ENCODE data around the gene ABHD5.

The ABHD5 gene

DNA sequence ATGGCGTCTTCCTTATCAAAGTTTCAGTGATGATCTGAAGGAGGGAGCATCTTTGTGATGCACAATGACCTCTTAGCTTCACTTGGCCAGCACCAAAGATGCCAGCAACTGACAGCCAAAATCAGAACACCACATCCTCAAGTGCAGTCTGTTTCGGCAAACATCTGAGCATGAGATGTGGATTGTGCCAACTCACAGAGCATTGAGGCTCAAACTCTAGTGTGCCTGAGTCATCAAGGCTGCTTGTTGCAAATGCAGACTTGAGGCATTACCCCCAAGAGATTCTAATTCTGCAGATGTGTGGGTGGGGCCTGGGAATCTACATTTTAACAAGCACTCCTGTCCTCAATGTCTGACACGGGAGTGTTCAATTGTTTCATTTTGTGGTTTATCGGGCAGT lies 35.8 kb downstream of the ABHD5 start:
- DNase-seq = no peak

DNA sequence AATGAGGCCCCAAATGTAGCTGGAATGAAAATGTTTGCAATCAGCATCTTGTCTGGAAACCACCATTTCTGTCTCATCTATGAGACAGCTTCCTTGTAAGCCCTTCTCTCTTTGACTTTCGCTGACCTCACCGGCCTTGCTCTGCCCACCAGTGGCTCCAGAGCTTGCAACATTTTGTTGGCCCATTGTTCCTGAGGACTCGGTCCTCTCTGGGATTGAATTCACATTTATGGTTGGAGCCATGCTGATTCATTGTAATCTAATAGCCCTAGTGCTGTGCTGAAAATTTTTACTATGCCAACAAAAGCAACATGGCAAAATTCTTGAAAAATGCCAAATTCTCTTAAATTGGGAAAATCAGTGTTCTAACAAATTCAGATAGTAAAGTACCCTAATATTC lies 37.2 kb downstream of the ABHD5 start:
- DNase-seq = no peak

DNA sequence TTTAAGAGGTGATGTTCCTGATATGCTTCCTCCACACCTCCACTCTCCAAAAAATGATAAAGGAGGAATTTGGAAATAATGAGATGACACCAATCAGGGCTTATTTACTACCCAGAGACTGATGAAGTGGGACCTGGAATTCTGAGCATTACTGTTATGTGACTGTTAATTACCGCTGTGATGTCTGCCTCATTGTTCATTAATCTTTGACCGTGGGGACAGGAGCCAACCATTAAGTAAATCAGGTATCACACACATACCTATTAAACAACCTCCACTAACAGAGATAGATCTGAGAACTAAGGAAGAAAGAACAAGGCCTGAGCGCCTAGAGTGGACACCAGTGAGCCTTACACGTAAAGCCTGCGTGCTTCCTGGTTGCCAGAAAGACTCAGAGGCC lies 37.7 kb downstream of the ABHD5 start:
- no peak for DNase-seq

DNA sequence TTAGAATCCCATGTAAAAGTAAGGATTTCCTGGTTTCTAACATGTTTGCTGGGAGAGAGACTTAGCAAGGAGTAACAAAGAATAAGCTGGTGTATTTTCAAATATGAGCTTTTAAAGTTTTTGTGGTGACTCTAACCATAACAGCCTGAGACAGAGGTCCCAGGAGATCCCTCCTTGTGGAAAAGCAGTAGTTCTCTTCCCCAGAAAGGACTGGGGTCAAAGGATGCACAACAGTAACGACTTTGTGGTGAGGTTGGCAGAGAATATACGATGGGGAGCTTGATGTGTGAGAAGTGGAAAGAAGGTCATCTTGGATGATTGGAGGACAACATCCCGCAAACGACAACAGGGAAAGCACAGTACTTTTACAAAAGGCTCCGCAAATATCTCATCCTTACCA lies 38.2 kb downstream of the ABHD5 start:
- no peak for DNase-seq

DNA sequence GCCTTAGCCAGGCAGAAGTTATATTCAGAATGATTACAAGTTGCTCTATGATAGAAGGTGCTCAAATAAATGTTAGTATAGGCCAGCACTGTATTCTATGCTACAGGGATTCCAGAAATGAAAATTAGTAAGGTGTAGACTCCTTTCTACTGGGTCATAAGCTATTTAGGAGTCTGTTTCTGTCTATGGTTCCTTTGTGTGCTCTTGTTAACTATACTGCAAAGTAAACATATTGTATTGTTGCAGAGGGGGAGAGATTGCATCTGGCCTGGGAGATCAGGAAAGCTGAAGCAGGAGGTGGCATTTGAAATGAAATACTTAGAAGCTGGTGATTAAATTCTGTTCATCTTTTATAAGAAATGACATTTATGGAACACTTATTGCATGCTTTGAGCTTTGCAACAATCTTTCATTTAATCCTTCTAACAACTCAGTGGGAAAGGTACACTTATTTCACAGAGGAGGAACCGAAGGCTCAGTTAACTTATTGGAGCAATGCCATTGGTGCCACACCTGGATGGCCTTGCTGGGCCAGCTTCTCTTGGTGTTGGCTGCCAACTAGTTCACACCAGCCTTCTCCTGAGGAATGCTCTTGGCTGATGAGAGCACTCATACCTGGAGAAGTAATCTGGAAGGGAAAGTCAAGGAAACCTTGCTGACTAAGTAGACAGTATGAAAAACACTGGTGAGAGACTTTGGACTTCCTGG lies 39.1 kb downstream of the ABHD5 start:
- DNase-seq = no peak

DNA sequence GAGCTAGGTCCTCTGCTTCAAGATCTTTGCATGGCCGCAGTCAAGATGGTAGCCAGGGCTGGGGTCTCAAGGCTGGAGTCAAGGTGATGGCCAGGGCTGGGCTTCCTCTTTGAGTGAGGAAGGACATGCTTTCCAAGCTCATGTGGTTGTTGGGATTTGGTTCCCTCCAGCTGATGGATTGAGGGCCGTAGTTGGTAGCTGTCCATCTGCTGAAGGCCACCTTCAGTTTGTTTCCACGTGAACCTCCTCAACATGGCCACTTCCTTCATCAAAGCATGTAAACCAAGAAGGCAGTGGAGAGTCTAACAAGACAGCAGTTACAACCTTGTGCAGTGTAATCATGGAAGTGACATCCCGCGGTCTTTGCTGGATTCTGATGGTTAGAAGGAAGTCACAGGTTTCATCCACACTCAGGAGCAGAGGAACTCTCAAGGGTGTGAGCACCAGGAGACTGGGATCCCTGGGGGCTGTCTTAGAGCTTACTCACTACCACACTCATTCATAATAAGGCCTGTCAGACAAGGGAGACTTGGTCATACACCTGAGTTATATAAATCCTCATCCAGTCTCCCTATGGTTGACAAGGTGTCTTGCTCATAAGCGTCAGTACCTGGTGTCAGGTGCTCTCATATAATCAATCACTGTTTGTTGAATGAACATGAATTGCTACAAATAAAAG lies 42.1 kb downstream of the ABHD5 start:
- no peak for DNase-seq

DNA sequence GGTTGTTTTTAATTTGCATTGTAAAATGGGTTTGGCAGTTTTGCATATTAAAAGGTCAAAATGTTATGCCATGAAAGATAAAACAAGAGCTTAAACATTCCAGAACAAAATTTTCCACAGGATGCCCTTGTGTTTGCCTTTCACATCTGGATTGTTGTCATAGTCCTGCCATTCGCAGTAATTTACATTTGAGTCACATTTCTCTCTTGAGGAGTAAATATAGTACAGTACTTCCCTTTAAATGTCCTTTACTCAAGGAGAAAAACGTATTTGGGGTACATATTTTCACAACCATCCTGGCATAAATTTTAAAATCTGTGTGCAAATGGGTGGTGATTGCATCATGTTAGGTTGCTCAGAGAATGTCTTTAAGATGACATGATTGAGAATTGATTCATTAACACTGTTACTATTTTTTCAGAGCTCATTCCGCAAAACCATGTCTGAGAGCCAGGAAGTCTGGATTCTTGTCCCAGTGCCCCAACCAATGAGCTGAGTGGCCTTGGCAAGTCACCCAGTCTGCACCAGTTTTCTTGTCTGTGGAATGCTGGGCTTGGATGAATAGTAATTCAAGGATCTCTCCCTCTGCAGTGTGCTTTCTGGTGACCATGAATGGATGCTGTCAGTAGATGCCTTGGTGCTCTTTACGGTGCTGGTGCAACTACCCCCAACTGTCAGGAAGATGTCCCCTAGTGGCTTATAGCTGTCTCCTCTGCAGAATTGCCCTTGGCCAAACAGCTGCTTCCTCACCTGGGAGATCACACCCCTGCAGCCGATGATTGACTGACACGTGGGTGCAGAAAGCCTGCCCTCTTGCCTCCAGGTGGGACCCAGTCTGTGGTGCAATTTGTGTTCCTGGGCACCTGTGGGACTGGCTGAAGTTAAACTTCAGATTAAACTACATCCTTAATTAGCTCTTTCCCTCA lies 43.0 kb downstream of the ABHD5 start:
- DNase-seq = no peak

DNA sequence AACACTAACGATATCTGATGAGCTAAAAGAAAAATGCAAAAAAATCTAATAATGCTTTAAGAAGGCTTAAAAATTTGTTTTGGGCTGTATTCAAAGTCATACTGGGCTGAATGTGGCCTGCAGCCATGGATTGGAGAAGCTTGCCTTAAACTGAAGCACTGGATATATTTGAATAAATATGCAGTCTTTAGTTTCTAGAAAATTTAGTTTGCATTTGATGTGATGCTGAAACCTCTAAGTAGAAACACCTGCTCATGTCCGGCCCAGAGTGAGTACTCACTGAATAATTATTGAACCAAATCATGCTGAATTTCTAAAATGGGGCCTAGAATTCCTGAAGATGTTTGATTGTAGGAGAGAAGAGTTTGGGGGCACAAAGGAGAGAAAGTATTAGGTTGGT lies 43.9 kb downstream of the ABHD5 start:
- DNase-seq = no peak

DNA sequence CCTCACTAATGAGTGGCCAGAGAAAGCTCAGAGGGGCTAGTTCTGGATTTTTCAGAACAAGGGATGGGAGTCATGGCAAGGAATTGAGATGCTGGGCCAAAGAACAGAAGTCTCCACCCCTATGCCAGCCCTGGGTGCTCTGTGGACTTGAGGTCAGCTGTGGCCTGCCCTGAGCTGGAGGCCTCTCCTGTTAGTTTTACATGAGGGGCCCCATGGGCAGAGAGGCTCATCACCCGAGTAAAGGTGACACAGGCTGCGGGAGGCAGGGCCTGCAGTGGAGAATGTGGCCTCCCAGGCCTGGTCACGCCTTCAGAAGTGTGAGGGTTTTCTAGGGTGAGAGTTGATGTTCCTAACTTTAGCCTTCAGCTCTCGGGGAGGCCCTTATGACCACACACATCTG lies 44.9 kb downstream of the ABHD5 start:
- DNase-seq = no peak

DNA sequence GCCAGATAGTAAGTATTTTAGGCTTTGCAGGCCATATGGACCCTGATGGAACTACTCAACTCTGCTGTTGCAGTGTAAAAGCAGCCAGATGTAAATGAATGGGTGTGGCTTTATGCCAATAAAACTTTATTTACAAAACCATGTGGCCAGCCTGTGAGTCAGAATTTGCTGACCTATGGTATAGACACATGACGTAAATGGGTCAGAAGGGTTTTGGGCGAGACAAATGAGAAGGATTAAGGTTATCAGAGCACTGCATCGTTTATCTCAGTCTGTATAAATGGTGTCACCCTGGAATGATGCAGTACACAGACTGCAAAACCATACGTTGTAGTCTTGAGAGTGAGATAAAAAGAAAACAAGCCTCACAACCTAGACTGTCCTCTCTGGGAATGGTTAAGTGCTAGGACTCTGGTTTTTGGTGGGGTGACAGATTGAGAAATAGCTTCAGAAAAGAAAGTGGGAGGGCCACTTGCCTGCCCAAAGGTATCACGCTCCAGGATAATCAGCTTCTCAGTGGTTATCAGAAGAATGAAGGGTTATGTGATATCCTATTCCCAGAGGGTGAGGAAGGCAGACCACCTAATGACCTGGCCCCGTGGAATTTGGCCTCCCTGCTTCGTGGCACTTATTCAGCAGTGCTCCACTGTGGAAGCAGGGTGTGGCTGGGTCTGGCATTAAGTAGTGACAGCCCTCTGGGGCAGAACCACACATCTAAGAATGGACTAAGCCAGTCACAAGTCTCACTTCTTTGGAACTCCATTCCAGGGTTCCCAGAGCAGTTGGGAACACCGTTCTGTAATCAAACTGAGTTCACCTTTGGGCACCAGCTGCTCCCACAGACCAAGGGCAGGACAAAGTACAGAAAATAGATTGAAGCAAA lies 46.1 kb downstream of the ABHD5 start:
- DNase-seq = no peak

DNA sequence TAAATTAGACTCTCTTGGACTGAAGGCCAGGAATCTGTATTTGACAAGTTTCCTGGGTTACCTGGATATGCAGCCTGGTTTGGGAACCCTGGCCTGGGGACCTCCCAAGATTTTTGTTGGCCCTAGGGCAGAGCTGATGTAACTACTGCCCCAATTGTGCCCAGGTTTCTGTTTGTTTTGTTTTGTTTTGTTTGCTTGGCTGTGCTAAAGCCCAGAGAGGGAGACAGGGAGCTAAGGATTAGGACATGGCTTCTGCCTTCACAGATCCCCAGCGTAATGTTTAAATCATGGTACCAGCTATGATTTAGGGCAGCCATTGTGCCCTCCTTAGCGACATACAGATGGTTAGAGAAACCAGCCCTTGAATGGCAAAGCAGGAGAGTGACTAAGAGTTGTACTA lies 47.6 kb downstream of the ABHD5 start:
- DNase-seq = no peak

DNA sequence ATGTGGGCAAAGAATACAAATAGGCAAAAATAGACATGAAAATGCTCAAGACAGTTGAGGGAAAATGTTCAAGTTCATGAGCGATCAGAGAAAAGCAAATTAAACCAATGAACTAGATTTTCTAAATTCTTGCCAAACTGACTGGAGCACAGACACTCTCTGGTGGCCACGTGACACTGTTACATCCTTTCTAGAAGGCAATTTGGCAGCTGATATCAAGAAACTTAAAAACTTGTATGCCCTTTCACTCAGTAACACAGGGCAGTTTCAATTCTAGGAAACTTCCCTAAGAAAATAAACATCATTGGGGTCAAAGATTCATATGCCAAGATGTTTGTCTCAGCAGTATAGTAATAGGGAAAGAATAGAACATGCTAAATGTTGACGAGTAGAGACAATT lies 52.2 kb downstream of the ABHD5 start:
- DNase-seq = no peak

DNA sequence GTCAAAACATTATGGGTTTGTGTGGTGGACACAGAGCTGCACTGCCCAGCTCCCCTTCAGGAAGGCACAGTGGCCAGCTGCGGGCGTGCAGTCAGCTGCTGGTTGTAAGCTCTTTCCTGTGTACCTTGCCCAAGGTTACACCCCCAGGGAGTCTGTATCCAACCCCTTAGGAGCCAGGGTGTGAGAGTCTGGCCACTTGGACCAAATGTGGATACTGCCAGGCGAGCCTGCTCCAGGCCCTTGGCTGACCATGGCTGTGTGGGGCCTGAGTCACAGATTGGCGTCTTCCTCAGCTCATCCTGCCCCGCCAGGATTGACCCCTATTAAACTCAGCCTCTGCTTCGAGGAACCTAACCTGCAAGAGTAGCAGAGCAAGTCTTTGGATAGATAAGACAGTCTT lies 56.9 kb downstream of the ABHD5 start:
- no peak for DNase-seq

DNA sequence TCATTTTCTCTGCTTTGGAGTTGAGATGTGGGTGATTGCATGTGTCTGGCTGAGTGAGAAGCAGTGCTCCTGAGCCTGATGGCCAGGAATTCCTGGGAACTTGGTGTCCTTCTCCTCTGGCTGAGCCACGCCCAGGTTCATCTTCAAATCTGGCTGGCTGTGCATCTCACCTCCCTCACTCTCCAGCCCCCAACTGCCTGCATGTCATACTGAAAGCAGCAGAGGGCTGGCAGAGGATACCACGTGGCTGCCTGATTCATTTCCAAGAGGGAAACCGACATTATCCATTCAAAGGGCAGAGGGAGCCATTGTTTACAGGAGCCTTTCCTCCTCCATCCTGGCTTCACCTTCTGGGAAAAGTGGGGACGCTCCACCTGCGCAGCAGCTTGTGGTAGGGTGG lies 57.4 kb downstream of the ABHD5 start:
- DNase-seq = no peak

DNA sequence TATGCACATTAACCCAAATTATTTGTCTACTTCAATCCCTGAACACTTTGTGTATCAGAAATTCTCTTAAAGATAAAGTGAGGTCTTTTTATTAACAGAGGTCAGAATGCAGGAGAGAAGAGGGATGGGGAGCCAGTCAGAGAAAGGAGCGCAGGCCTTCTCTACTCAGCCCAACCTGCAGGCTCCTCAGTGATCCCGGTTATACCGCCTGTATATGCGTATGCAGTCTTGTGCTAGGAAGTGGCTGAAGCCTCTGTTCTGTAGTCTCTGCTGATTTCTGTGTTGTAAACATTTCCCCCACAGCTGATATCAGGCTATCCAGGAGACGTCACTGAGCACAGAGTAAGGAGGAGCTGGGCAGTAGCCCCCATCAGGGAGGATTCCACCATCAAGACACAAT lies 57.9 kb downstream of the ABHD5 start:
- no peak for DNase-seq

DNA sequence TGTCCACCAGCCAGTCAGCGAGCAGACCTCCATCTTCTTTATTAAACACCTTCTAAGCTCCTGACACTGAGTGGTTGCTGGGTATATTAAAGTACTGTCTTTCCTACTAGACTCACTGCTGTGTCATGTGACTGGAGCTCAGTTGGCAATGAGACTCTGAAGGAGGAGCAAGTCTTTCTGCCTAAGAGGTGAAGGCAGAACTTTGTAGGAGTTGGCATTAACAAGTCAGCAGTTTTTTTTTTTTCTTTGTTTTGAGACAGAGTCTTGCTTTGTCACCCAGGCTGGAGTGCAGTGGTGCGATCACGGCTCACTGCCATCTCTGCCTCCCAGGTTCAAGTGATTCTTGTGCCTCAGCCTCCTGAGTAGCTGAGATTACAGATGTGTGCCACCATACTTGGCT lies 62.2 kb downstream of the ABHD5 start:
- no peak for DNase-seq

DNA sequence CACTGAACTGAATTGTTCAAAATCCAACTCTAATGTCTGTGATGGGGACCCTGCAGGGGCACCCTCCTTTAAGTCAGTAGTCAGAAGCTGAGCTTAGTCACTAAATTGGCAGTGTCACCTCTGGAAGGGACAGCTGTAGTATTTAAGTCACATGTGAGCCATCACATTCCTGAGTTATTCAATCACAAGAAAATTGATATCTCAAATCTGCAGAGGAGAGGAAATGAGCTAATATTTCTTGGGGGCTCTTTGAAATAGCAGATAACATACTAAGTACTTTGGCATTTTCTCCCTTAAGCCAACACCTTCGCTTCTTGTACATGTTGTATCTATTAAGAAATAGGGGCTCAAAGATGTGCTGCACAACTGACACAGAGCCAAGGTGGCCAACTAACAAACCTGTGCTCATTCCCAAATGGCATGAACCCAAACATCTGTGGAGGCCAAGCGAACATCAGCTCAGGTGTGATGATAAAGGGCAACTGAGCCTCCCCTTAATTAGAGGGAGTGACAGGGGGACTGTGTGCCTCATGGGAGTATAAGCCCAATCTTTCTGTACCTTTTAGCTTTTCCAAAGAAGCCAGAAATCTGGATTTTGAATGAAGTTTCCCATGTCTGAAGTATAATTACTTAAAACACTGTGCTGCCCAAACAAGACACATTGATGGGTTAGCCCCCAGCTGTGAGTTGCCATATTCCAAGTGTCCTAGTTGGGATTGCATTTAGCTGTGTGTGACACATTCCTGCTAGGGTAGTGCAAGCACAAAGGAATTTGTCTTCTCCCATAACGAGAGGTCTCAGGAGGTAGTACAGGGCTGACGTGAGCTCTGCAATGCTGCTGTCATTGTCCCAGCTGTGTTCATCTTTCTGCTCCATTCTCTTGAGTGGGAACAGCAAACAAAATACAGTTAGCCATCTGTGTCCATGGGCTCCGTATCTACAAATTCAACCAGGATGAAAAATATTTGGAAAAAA lies 63.3 kb downstream of the ABHD5 start:
- DNase-seq = no peak

DNA sequence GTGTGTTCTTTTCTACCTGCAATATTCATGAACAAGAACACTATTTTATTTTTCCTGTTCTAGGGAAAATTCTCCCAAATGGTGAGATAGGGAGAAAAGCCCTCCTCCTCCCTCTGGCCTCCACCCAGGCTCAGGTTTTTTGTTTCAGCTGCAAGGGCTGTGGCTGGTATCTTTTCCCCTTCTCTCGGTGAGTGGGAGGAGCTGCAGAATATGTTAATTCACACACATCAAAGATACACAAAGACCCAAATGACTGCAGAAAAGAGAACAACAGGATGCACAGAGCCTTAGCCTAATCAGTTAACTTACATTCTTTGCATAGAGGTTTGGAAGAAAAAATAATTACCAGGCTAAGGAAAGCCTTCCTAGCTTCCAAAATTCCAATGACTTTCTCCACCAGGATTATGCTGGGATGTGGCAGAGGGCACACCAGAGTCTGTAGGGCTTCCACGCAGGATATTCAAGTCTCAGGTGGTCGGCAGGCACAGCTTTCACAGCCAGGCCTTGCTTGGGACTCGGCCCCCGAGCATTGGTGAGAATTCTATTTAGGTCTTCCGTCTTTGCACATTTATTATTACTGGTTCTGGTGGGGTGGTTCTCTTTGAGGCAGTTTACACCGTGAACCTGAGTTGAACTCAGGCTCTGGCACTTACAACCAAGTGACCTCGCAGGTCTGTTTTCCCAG lies 64.9 kb downstream of the ABHD5 start:
- DNase-seq = no peak

DNA sequence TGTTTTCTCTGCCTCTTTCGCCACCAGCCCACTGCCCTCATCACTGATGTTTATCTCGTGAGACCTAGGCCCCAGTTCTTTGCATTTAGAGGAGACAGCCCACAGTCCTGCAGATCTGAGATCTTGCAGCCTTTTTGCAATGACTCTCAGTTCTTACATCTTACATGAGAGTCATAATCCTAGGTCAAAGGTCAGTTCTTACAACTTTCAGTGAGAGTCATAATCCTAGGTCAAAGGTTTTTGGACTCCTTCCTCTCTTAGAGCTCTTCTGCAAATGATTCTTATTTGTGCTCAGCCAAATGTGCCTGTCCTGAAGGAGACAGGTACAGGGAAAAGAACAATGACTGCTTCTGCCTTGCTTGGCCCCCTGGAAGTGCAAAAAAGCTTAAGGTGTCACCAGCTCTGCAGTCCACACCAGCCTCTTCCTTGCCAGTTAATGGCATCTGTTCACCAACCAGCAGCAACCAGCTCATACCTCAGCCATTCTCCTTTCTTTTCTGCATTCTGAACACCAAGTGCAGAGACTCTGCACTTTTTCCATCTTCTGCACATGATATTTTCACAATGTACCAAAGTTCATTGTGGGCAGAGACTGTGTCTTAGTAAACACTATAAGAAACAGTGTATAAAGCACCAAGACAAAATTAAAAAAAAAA lies 67.1 kb downstream of the ABHD5 start:
- no peak for DNase-seq

DNA sequence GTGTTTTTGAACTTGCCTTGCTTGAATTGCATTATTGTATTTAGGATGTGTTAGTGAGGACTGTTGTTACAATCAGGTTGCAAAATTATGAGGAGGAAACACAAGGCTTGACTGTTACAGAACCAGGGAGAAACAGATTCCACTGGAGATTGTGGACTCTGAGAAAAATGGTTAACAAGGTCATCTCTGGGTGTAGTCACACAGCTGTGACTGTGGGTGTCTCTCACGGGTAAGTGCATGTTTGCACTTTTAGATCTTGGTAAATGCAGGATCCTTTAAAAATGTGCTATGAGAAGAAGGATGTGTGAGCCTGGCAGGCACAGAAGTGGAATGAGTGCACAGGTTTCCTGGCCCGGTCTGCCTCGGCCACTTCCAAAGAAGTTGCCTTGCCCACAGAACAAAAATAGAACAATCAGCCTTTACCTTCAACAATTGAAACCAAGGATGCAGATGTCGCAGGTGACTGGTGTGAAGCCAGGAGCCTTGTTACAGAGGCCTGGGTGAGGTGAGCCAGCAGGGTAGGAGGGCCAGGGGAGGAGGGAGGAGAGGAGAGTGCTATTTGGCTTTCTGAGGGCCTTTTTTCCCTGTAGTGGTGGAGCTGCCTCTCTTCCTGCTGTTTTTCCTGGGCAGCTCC lies 68.0 kb downstream of the ABHD5 start:
- DNase-seq = no peak
